Right renal pelvis (tissue), 4 donors: ENCODE measurements around the gene EGLN2. TPM values are rescaled to one million over a fixed set of nuclear protein-coding genes. Genes with fewer than 3 reads are reported as not detected.
"Not testable (repeated sequence)": the region's sequence is repeated elsewhere in the genome, so short reads cannot be mapped to it uniquely, and the experiment has no call there.

Experiments
- DNase-seq, 4 donors: peaks; one replicate each; pipeline ENCODE4 v3.0.0-alpha.2; 2013; ENCODE audit warnings: low read depth in 4 of 4, low spot score in 3 of 4, missing footprints in 1 of 4
- polyA plus RNA-seq, 4 donors: library from polyadenylated mRNA; unstranded; fragments of 120-200 nt; gene quantifications; one replicate each; pipeline ENCODE4 v1.2.1, GENCODE V29; 2013; ENCODE audit not compliant: insufficient read length in 4 of 4

EGLN2 gene
- polyA plus RNA-seq, 4 donors, result 69.7 to 81.2 (median 73.7) TPM

DNA sequence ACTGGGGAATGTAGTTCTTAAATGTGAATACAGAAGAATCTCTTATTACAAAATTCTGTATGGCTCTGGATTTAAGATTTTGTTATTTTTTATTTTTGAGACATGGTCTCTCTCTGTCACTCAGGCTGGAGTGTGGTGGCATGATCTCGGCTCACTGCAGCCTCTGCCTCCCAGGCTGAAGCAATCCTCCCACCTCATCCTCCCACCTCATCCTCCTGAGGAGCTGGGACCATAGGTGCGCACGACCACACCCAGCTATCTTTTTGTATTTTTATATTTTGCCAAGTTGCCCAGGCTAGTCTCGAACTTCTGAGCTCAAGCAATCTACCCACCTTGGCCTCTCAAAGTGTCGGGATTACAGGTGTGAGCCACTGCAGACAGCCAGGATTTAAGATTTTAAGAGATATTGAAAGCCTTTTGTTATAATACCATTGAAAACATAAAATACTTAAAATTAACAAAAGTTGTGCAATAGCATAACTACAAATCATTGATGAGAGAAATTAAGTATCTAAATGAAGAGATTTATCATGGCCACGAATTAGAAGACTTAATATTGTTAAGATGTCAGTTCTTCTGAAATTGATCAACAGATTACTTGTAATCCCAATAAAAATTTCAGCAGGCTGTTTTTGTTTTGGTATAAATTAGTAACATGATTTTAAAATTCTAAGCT lies 37.9 kb downstream of the EGLN2 start:
- DNase-seq, result no peak

DNA sequence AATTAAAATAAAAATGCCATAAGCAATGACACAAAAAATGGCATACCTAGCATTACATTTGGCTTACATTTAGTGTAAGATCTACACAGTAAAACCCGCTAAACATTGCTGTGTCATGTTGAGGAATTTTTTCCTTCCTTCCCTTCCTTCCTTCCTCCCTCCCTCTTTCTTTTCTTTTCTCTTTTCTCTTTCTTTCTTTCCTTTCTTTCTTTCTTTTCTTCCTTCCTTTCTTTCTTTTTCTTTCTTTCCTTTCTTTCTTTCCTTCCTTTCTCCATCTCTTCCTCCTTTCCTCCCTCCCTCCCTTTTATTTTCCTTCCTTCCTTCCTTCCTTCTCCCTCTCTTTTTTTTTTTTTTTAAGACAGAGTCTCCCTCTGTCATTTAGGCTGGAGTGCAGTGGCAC lies 39.5 kb downstream of the EGLN2 start:
- not testable (repeated sequence) for DNase-seq

GRCh38 chr19:40842012-40842411 lies 43.0 kb downstream of the EGLN2 start:
- DNase-seq, result not testable (repeated sequence)

GRCh38 chr19:40842997-40843652 lies 44.1 kb downstream of the EGLN2 start:
- DNase-seq, result not testable (repeated sequence)

GRCh38 chr19:40843653-40844052 lies 44.7 kb downstream of the EGLN2 start:
- DNase-seq, result not testable (repeated sequence)

GRCh38 chr19:40846722-40847121 lies 47.7 kb downstream of the EGLN2 start:
- not testable (repeated sequence) for DNase-seq

GRCh38 chr19:40850277-40850676 lies 51.3 kb downstream of the EGLN2 start, which contains the start of gene CYP2A6:
CYP2A6 (minus strand) TSS chr19:40850447; CDS start chr19:40850426, 21 bp downstream.
- not testable (repeated sequence) for DNase-seq

DNA sequence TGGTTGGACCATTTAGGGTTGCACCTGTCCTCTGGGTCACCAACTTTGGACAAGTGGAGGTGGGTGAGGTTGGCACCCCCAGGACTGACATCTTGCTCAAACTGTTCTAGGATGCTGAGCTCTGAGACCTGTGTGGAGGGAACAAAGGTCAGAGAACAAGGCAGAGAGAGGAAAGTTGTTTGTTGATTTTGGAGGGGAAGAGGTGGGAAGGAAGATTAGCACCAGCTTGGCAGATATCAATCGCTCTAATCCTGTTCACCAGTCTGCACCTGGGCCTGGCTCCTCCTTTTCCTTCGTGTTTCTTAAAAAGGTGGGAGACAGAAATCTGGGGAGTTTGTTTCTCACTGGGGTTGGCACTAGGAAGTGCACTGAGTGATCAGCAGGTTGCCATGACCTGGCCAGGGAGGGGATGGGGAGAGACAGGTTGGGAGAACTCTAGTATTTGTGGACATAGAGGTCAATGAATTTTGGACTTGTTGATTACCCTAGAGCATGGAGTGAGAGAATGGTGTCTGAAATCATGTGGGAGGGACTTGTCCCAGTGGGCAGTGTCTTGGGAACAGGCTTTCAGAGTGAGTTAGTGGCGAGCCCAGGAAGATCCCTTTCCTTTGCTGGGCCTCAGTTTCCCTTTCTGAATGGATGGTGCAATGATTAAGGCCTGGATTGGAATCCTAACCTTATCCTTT lies 53.6 kb downstream of the EGLN2 start:
- DNase-seq, result not testable (repeated sequence)

Other genes with a start within 250 kb of the EGLN2 start
- gene SHKBP1, start 222.3 kb upstream of the EGLN2 start, polyA plus RNA-seq, result 10 to 100 TPM; 43.2 to 52.3 (median 47.2) TPM
- 100 to 1,000 TPM; 186 to 366 (median 197) TPM for gene LTBP4, start 197.8 kb upstream of the EGLN2 start, polyA plus RNA-seq
- gene NUMBL, start 108.5 kb upstream of the EGLN2 start, polyA plus RNA-seq, result 10 to 100 TPM; 11.1 to 16.0 (median 12.6) TPM
- 10 to 100 TPM; 32.4 to 45.2 (median 35.7) TPM for gene COQ8B, start 82.3 kb upstream of the EGLN2 start, polyA plus RNA-seq
- gene ITPKC, start 82.1 kb upstream of the EGLN2 start, polyA plus RNA-seq, result 10 to 100 TPM; 13.5 to 15.9 (median 13.7) TPM
- gene ACTMAP, start 48.7 kb upstream of the EGLN2 start, polyA plus RNA-seq, result 10 to 100 TPM; 13.0 to 21.8 (median 15.4) TPM
- 100 to 1,000 TPM; 114 to 126 (median 122) TPM for gene SNRPA, start 48.0 kb upstream of the EGLN2 start, polyA plus RNA-seq
- gene MIA, start 23.7 kb upstream of the EGLN2 start, polyA plus RNA-seq, result 1 to 10 TPM in 1 of 4 donors, under 1 TPM in 3; 0.48 to 1.2 (median 0.90) TPM
- 10 to 100 TPM in 2 of 4 donors, 1 to 10 TPM in 2; 7.6 to 11.7 (median 9.6) TPM for gene RAB4B, start 20.9 kb upstream of the EGLN2 start, polyA plus RNA-seq
- under 1 TPM in 1 of 4 donors, not detected in 3; 0.12 TPM for gene CYP2A6, start 51.3 kb downstream of the EGLN2 start, polyA plus RNA-seq
- not detected for gene CYP2A7, start 83.0 kb downstream of the EGLN2 start, polyA plus RNA-seq
- 1 to 10 TPM; 1.7 to 3.3 (median 2.2) TPM for gene CYP2B6, start 192.1 kb downstream of the EGLN2 start, polyA plus RNA-seq